ENCODE results near the gene AHSG. TPM values are rescaled to one million over a fixed set of nuclear protein-coding genes. Genes with fewer than 3 reads are reported as not detected.

AHSG gene
- total and polyA plus RNA-seq, 2 donors (not counting 3 experiments of a cell fraction or from before 2014, with no cell fraction given), result not detected

DNA sequence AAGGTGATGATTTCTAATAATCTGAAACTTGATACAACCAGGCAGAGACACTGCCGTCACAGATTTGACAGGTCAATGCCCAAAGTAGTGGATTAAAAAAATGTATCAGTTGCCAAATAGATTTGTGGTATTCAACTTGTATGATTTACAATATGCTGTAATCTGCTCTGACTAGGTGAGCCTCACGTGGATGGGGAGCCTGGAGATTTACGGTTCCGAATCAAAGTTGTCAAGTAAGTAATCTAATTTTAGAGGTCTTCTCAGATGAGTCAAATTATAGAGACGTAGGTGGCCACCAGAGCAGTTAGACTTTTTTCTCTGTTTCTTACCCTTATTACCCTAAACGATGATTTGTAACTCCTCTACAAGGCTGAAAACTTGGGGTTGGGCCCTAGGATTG is 30.3 kb upstream of the AHSG start:
- H3K4me3 ChIP-seq (replicated peaks in 1 of 3; ENCODE audit: insufficient read depth in 1 of 3, low read depth in 1 of 3, low read length in 3 of 3), result no peak overlapping the region
- no peaks in the 10 kb centered on the region for H4K20me1 ChIP-seq (replicated peaks; ENCODE audit: control insufficient read depth, extremely low read depth, insufficient read depth, low read length)
- TF ChIP-seq GATA2 (IDR thresholded peaks at IDR 0.05; ENCODE audit: insufficient read depth, insufficient read length, low read depth, low read length) (no peak), MYC (IDR thresholded peaks at IDR 0.05; ENCODE audit: low read depth, low read length) (no peak), EZH2 (IDR thresholded peaks at IDR 0.05; ENCODE audit: borderline replicate concordance, low read depth, low read length, severe bottlenecking) (no peak), POLR2A (IDR thresholded peaks at IDR 0.05; ENCODE audit: low read depth, low read length) (no peak), FOS (IDR thresholded peaks at IDR 0.05; ENCODE audit: borderline replicate concordance, insufficient read depth, low read length) (no peak), JUN (IDR thresholded peaks at IDR 0.05; ENCODE audit: borderline replicate concordance, insufficient read depth, insufficient read length, low read depth) (no peak), POLR2AphosphoS5 (IDR thresholded peaks at IDR 0.05; ENCODE audit: insufficient read depth, low read depth, low read length) (no peak)
- TF ChIP-seq, protein P1, sequence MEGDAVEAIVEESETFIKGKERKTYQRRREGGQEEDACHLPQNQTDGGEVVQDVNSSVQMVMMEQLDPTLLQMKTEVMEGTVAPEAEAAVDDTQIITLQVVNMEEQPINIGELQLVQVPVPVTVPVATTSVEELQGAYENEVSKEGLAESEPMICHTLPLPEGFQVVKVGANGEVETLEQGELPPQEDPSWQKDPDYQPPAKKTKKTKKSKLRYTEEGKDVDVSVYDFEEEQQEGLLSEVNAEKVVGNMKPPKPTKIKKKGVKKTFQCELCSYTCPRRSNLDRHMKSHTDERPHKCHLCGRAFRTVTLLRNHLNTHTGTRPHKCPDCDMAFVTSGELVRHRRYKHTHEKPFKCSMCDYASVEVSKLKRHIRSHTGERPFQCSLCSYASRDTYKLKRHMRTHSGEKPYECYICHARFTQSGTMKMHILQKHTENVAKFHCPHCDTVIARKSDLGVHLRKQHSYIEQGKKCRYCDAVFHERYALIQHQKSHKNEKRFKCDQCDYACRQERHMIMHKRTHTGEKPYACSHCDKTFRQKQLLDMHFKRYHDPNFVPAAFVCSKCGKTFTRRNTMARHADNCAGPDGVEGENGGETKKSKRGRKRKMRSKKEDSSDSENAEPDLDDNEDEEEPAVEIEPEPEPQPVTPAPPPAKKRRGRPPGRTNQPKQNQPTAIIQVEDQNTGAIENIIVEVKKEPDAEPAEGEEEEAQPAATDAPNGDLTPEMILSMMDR (IDR thresholded peaks at IDR 0.05; ENCODE audit: extremely low read depth in 1 of 2, insufficient read depth in 1 of 2, low read depth in 1 of 2, low read length in 2 of 2), result no peak
- TF ChIP-seq, protein P2, sequence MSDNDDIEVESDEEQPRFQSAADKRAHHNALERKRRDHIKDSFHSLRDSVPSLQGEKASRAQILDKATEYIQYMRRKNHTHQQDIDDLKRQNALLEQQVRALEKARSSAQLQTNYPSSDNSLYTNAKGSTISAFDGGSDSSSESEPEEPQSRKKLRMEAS (IDR thresholded peaks at IDR 0.05; ENCODE audit: insufficient read depth, insufficient read length), result no peak
- DNase-seq (ENCODE audit: low read depth, low spot score) (no peak), FAIRE-seq (no peak)
- no peak overlapping the region for H3K27ac ChIP-seq (ENCODE audit: insufficient read depth, low read depth, low read length)
- intact Hi-C loops (cut with micrococcal nuclease) (no loop called here), dilution Hi-C loops (cut with MboI; ENCODE audit: extremely low pct_ligation_motif_present, low sequenced_read_pairs) (no loop called here)
- no peaks in the 10 kb centered on the region for H3K4me1 ChIP-seq (ENCODE audit: control insufficient read depth, extremely low read depth, insufficient read depth, low read length)
- no peak overlapping the region for H2AFZ ChIP-seq (ENCODE audit: low read depth, low read length)
- BruUV-seq (replicated peaks), result no TSS peak
- no peaks in the 10 kb centered on the region for H3K27me3 ChIP-seq (ENCODE audit: control insufficient read depth in 2 of 2, insufficient read depth in 2 of 2, low read length in 2 of 2)
- no peaks in the 10 kb centered on the region for H3K9me3 ChIP-seq (replicated peaks; ENCODE audit: control insufficient read depth, insufficient read depth, low read length)
- no peak overlapping the region for H3K4me2 ChIP-seq (ENCODE audit: insufficient read depth, low read length)
- no peaks in the 10 kb centered on the region for H3K79me2 ChIP-seq (ENCODE audit: control insufficient read depth, insufficient read depth, low read length)
- peaks cover 31 to 33% of the 10 kb centered on the region in 2 experiments for H3K36me3 ChIP-seq (ENCODE audit: control insufficient read depth in 2 of 2, extremely low read depth in 1 of 2, insufficient read depth in 2 of 2, low read length in 2 of 2)
- no peak overlapping the region for H3K9ac ChIP-seq (replicated peaks; ENCODE audit: extremely low read depth, insufficient read depth, low read length)
- CTCF ChIA-PET, result interaction anchor here (0.9 to 1.0 kb wide), 2 partner anchors 35 to 239 kb away, joined by 3 to 4 read pairs; no protein-coding TSS in a partner anchor
- H3K9me1 ChIP-seq (replicated peaks; ENCODE audit: control insufficient read depth, extremely low read depth, insufficient read depth, low read length), result no peaks in the 10 kb centered on the region
- POLR2A ChIA-PET, result interaction anchor here (1.1 kb wide), 1 partner anchor 12 kb away, joined by 4 read pairs; the partner anchor contains the start of gene DNAJB11
